Hepatocyte (in vitro differentiated cells): ENCODE results near the gene CORO7. TPM values are rescaled to one million over a fixed set of nuclear protein-coding genes. Genes with fewer than 3 reads are reported as not detected.

Source experiments
- DNase-seq: peaks from one replicate; pipeline ENCODE4 v3.0.0-alpha.2; 2016; ENCODE audit warnings: low spot score
- H2AFZ ChIP-seq: fragments of 200-600 bp; sonication (generic); 2 replicates; pipeline ENCODE4 v1.6.0; 2016; ENCODE audit warnings: antibody characterized with exemption, mild to moderate bottlenecking
- H3K27ac ChIP-seq: fragments of 200-600 bp; sonication (generic); 2 replicates; pipeline ENCODE4 v1.5.1; 2016; ENCODE audit warnings: mild to moderate bottlenecking
- H3K27me3 ChIP-seq: fragments of 200-600 bp; sonication (generic); 2 replicates; pipeline ENCODE4 v1.6.1; 2016
- H3K36me3 ChIP-seq: fragments of 200-600 bp; sonication (generic); replicated peaks from 2 replicates; pipeline ENCODE4 v1.5.1; 2016; ENCODE audit warnings: low read depth; ENCODE audit not compliant: insufficient read depth
- H3K4me1 ChIP-seq: fragments of 200-600 bp; sonication (generic); 2 replicates; pipeline ENCODE4 v1.5.1; 2016; ENCODE audit warnings: mild to moderate bottlenecking, moderate library complexity; ENCODE audit not compliant: insufficient read depth
- H3K4me2 ChIP-seq: fragments of 200-600 bp; sonication (generic); 2 replicates; pipeline ENCODE4 v1.6.0; 2016
- H3K4me3 ChIP-seq: fragments of 200-600 bp; sonication (generic); 2 replicates; pipeline ENCODE4 v1.5.1; 2016; ENCODE audit warnings: mild to moderate bottlenecking
- H3K79me2 ChIP-seq: fragments of 200-600 bp; sonication (generic); 2 replicates; pipeline ENCODE4 v1.6.0; 2017; ENCODE audit warnings: mild to moderate bottlenecking
- H3K9me2 ChIP-seq: fragments of 200-600 bp; sonication (generic); replicated peaks from 2 replicates; pipeline ENCODE4 v1.6.0; 2017; ENCODE audit warnings: mild to moderate bottlenecking; ENCODE audit not compliant: insufficient read depth
- H3K9me3 ChIP-seq: fragments of 200-600 bp; sonication (generic); 2 replicates; pipeline ENCODE4 v1.5.1; 2016; ENCODE audit warnings: low read depth, mild to moderate bottlenecking
- H4K20me1 ChIP-seq: fragments of 200-600 bp; sonication (generic); 2 replicates; pipeline ENCODE4 v1.6.0; 2016; ENCODE audit warnings: mild to moderate bottlenecking; ENCODE audit not compliant: insufficient read depth, poor library complexity, severe bottlenecking
- CTCF ChIP-seq: fragments of 200-600 bp; sonication (generic); IDR thresholded peaks from 2 replicates; pipeline ENCODE4 v1.5.1; 2016; ENCODE audit warnings: antibody characterized with exemption, mild to moderate bottlenecking; ENCODE audit not compliant: poor library complexity
- EZH2 ChIP-seq: fragments of 200-600 bp; sonication (generic); IDR thresholded peaks from 2 replicates; pipeline ENCODE4 v1.6.1; 2016; ENCODE audit warnings: antibody characterized with exemption, mild to moderate bottlenecking, borderline replicate concordance
- EZH2phosphoT487 ChIP-seq: fragments of 200-600 bp; sonication (generic); IDR thresholded peaks from one replicate; pipeline ENCODE4 v1.6.1; 2018; ENCODE audit warnings: antibody characterized with exemption, mild to moderate bottlenecking, low read depth, moderate library complexity; ENCODE audit not compliant: unreplicated experiment, severe bottlenecking
- WGBS: methylation state at CpG from one replicate; pipeline ENCODE4 v1.1.6; 2016; ENCODE audit warnings: low lambda C conversion rate; ENCODE audit errors: missing lambda C conversion rate; 5-methylcytosine and 5-hydroxymethylcytosine counted together
- polyA plus RNA-seq: library from polyadenylated mRNA; unstranded; fragments of >200 nt; fragmentation: Nextera tagmentation; extraction: Ambion mirVana; gene quantifications from 2 replicates; pipeline ENCODE4 v1.2.1, GENCODE V29; 2016
- total RNA-seq: library from RNA; depleted of rRNA; stranded (reverse); fragments of >200 nt; gene quantifications from 2 replicates; pipeline ENCODE4 v1.2.3, GENCODE V29; 2014

The CORO7 gene
- total and polyA plus RNA-seq, 2 experiments from 2014 or later = 18.2 to 33.3 TPM

- Histone ChIP-seq H4K20me1 (peaks cover 18% of the 10 kb centered on the region), H3K9me3 (no peaks in the 10 kb centered on the region), H3K79me2 (peaks cover 60% of the 10 kb centered on the region)
Measured at GRCh38 chr16:4342866-4343744, 73.3 kb downstream of the CORO7 start.

GRCh38 chr16:4341250-4341649, 75.1 kb downstream of the CORO7 start:
- Histone ChIP-seq H3K9me3 (no peaks in the 10 kb centered on the region), H3K9me2 (no peaks in the 10 kb centered on the region), H4K20me1 (peaks cover 10% of the 10 kb centered on the region), H3K27ac (no peak overlapping the region), H3K36me3 (no peaks in the 10 kb centered on the region), H3K4me2 (no peak overlapping the region), H3K4me3 (no peak overlapping the region), H3K4me1 (peaks cover 18% of the 10 kb centered on the region), H3K79me2 (peaks cover 43% of the 10 kb centered on the region), H3K27me3 (no peaks in the 10 kb centered on the region), H2AFZ (no peak overlapping the region)
- no peak for DNase-seq
- TF ChIP-seq EZH2phosphoT487 (no peak), EZH2 (no peak), CTCF (no peak)
- WGBS = 96% methylated on average over 13 of the region's 13 CpGs

More at GRCh38 chr16:4342866-4343744, 73.3 kb downstream of the CORO7 start:
- Histone ChIP-seq H3K4me1 (peaks cover 27% of the 10 kb centered on the region), H3K36me3 (no peaks in the 10 kb centered on the region), H3K9me2 (no peaks in the 10 kb centered on the region), H3K27ac (no peak overlapping the region), H3K4me3 (no peak overlapping the region), H2AFZ (no peak overlapping the region), H3K27me3 (no peaks in the 10 kb centered on the region), H3K4me2 (no peak overlapping the region)
- WGBS = 91% methylated on average over 21 of the region's 21 CpGs
- DNase-seq = no peak
- no peak for TF ChIP-seq EZH2
- TF ChIP-seq EZH2phosphoT487 = no peak
- TF ChIP-seq CTCF = no peak

DNA sequence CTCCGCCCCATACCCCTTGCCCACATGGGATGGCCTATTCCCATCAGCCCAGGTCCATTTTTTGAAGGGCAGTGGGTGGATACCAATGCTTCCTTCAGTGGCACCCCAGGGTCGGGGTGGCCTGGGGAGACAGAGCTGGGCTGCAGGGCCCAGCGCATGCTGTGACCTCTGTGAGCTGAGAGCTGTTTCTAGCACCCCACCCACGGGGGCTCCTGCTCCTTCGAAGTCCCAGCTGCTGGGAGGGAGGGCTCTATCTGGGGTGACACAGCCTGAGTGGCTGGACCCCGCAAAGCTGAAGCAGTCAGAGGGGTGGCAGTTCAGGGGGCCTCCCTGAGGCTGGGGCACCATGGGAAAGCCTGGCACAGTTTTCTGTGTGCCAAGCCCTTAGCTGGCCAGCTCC, 76.0 kb downstream of the CORO7 start:
- 93% methylated on average over 6 of the region's 6 CpGs for WGBS
- Histone ChIP-seq H3K4me2 (no peak overlapping the region), H3K4me3 (no peak overlapping the region), H4K20me1 (peaks cover 13% of the 10 kb centered on the region), H3K4me1 (peaks cover 18% of the 10 kb centered on the region), H3K9me3 (no peaks in the 10 kb centered on the region), H3K27ac (peak overlapping the region; percentile 40), H3K79me2 (peaks cover 35% of the 10 kb centered on the region), H3K9me2 (no peaks in the 10 kb centered on the region), H3K27me3 (no peaks in the 10 kb centered on the region), H3K36me3 (no peaks in the 10 kb centered on the region), H2AFZ (no peak overlapping the region)
- TF ChIP-seq CTCF (no peak), EZH2 (no peak), EZH2phosphoT487 (no peak)
- DNase-seq = no peak
